Measurements from ENCODE around the gene ARIH1.

The ARIH1 gene

DNA sequence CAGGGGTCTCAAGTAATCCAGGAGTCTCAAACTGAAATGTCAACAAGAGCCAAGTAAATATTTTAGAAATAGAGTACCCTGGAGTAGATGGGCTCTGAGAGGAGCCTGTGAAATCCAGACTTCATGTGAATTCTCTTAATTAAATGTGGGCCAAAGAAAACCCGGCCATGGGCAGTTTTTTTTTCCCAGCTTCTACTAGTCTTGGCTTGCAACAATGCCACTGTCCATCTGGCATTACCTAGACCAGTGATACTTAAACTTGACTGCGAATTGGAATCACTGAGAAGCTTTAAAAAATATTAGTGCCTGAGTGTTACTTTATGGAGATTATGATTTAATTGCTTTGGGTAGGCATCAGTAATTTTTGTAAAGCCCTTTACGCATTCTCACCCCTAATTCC is 114.0 kb downstream of the ARIH1 start:
- Mint-ChIP-seq H3K27me3 (ENCODE audit: low read depth) (no peaks in the 10 kb centered on the region), H3K4me3 (no peak overlapping the region), H3K9me3 (no peaks in the 10 kb centered on the region), H3K27ac (no peak overlapping the region), H3K36me3 (ENCODE audit: low read depth) (peaks cover 34% of the 10 kb centered on the region), H3K4me1 (no peaks in the 10 kb centered on the region)
- TF ChIP-seq, protein P1, sequence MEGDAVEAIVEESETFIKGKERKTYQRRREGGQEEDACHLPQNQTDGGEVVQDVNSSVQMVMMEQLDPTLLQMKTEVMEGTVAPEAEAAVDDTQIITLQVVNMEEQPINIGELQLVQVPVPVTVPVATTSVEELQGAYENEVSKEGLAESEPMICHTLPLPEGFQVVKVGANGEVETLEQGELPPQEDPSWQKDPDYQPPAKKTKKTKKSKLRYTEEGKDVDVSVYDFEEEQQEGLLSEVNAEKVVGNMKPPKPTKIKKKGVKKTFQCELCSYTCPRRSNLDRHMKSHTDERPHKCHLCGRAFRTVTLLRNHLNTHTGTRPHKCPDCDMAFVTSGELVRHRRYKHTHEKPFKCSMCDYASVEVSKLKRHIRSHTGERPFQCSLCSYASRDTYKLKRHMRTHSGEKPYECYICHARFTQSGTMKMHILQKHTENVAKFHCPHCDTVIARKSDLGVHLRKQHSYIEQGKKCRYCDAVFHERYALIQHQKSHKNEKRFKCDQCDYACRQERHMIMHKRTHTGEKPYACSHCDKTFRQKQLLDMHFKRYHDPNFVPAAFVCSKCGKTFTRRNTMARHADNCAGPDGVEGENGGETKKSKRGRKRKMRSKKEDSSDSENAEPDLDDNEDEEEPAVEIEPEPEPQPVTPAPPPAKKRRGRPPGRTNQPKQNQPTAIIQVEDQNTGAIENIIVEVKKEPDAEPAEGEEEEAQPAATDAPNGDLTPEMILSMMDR (IDR thresholded peaks at IDR 0.05; ENCODE audit: unreplicated experiment in 3 of 3): no peak

DNA sequence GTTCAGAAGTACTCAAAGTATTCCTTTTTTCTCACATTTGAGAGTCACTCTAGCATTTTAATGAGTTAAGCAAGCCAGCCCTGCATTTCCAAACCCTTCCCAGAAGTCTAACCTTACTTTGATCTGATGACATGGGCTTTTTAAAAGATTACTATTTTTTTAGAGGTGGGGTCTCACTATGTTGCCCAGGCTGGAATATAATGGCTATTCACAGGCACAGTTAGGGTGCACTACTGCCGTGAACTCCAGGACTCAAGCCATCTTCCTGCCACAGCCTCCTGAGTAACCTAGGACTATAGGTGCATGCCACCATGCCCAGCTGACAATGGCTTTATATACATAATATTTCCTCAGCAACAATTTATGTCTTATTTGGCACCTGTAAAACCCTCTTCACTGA is 116.3 kb downstream of the ARIH1 start:
- H3K9me3 Mint-ChIP-seq: no peaks in the 10 kb centered on the region
- H3K27me3 Mint-ChIP-seq (ENCODE audit: low read depth): no peaks in the 10 kb centered on the region
- TF ChIP-seq, protein P1 (IDR thresholded peaks at IDR 0.05; ENCODE audit: unreplicated experiment in 3 of 3): no peak
- H3K27ac Mint-ChIP-seq: no peak overlapping the region
- H3K4me3 Mint-ChIP-seq: no peak overlapping the region
- H3K4me1 Mint-ChIP-seq: no peaks in the 10 kb centered on the region
- H3K36me3 Mint-ChIP-seq (ENCODE audit: low read depth): peaks cover 16% of the 10 kb centered on the region

DNA sequence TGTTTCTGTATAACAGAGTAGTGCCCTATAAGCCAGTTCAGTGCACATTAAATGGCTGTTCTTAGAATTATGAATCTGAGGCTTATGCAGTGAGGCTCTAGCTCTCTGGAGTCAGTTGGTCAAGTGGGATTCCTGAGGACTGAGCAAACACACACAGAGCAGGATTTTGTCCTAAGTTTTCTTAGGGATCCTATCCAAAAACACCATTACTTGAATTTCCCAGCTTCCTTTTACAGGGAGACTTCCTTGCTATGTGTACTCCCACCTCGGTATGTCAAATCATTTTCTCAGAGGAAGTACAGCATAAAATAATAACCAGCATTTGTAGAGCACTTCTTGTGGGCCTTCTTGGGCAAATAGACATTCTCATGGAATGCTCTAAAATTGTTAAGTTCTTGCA is 117.2 kb downstream of the ARIH1 start:
- H3K4me3 Mint-ChIP-seq: no peak overlapping the region
- TF ChIP-seq, protein P1 (IDR thresholded peaks at IDR 0.05; ENCODE audit: unreplicated experiment in 3 of 3): no peak
- H3K36me3 Mint-ChIP-seq (ENCODE audit: low read depth): peaks cover 8% of the 10 kb centered on the region
- no peaks in the 10 kb centered on the region for H3K27me3 Mint-ChIP-seq (ENCODE audit: low read depth)
- H3K9me3 Mint-ChIP-seq: no peaks in the 10 kb centered on the region
- H3K27ac Mint-ChIP-seq: peak overlapping the region in 1 of 3 experiments; percentile 52
- H3K4me1 Mint-ChIP-seq: no peaks in the 10 kb centered on the region

DNA sequence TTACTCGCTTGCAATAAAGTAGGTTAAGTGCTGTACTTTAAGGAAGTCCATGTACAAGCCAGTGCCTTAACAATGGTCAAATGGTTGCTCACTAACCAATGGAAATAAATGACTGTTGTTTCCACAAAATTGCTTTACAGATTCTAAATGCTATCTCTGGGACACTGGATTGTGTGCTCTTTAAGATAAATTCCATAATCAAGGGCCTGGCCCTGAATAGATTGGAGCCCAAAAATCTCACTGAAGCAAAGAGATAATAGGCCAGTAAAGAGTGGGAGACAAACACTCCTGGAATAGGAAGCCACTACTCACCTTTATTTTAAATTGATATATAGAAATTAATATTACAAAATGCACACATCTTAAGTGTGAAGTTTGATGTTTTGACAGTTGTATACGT is 118.0 kb downstream of the ARIH1 start:
- TF ChIP-seq, protein P1 (IDR thresholded peaks at IDR 0.05; ENCODE audit: unreplicated experiment in 3 of 3): no peak
- Mint-ChIP-seq H3K4me1 (no peaks in the 10 kb centered on the region), H3K4me3 (no peak overlapping the region), H3K36me3 (ENCODE audit: low read depth) (peaks cover 7% of the 10 kb centered on the region), H3K9me3 (no peaks in the 10 kb centered on the region), H3K27me3 (ENCODE audit: low read depth) (no peaks in the 10 kb centered on the region), H3K27ac (no peak overlapping the region)

DNA sequence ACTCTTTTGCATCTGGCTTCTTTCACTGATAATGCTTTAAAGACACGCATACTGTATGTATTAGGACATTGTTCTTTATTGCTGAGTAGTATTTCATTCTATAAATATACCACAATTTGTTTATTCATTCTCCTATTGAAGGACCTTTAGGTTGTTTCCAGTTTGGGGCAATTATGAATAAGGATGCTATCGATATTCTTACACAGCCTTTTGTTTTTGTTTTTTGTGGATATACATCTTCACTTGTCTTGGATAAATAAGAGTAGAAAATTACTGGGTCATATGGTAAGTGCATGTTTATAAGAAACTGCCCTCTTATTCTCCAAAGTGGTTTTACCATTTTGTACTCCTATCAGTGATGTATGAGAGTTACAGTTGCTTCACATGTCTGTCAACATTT is 118.5 kb downstream of the ARIH1 start:
- no peak overlapping the region for H3K4me3 Mint-ChIP-seq
- TF ChIP-seq, protein P1 (IDR thresholded peaks at IDR 0.05; ENCODE audit: unreplicated experiment in 3 of 3): no peak
- no peaks in the 10 kb centered on the region for H3K4me1 Mint-ChIP-seq
- no peak overlapping the region for H3K27ac Mint-ChIP-seq
- H3K36me3 Mint-ChIP-seq (ENCODE audit: low read depth): peaks cover 2% of the 10 kb centered on the region
- no peaks in the 10 kb centered on the region for H3K27me3 Mint-ChIP-seq (ENCODE audit: low read depth)
- no peaks in the 10 kb centered on the region for H3K9me3 Mint-ChIP-seq

DNA sequence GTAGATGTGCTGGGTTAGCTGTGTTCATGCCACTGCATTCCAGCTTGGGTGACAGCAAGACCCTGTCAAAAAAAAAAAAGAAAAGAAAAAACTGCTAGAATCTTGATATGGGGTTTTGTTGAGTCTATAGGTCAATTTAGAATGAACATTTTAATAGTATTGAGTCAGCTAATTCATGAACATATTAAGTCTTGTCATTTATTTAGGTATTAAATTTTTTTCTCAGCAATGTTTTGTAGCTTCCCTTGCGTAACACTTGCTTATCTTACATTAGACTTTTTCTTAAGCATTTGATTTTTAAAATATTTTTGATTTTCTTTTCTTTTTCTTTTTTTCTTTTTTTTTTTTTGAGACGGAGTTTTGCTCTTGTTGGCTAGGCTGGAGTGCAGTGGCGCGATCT is 119.7 kb downstream of the ARIH1 start:
- no peak overlapping the region for H3K27ac Mint-ChIP-seq
- no peak overlapping the region for H3K4me3 Mint-ChIP-seq
- no peaks in the 10 kb centered on the region for H3K4me1 Mint-ChIP-seq
- no peaks in the 10 kb centered on the region for H3K9me3 Mint-ChIP-seq
- no peaks in the 10 kb centered on the region for H3K36me3 Mint-ChIP-seq (ENCODE audit: low read depth)
- TF ChIP-seq, protein P1 (IDR thresholded peaks at IDR 0.05; ENCODE audit: unreplicated experiment in 3 of 3): no peak
- H3K27me3 Mint-ChIP-seq (ENCODE audit: low read depth): no peaks in the 10 kb centered on the region

All from nephron (organoid).